ENCODE data around the gene BRMS1. TPM values are rescaled to one million over a fixed set of nuclear protein-coding genes. Genes with fewer than 3 reads are reported as not detected.

The BRMS1 gene
- total RNA-seq, 1 experiment from 2014 or later = 93.5 TPM

DNA sequence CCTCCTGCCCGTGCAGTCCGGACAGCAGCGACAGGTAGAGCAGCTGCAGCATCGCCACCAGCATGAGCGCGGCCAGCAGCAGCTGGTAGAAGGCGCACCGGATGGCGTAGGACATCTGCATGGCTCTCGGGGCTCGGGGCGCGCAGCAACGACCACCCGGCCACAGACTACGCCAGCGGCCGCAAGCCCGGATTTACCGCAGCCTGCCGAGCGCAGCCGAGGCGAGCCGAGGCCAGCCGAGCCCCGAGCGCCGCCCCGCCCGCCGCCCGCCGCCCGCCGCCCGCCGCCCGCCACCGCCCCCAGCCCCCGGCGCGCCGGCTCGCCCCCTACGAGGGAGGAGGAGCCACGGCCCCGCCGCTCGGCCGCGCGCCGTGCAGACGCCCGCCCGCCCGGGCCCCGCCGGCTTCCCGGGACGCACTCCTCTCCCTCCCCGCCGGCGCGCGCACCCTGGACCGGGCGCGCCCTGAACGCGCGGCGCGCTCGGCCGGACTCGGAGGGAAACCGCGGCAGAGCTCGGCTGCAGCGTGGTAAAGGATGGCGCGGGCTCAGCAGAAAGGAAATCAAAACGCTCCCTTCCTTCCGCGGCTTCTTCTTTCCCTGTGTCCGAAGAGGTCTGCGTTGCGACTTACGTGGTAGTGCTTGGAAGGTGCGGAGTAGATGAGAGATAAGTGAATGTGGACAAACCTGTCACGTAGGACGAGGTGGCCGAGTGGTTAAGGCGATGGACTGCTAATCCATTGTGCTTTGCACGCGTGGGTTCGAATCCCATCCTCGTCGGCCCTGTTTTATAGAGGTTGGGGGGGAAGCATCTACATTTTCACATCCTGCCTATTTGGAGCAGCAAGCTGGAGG is 2.7 kb upstream of the BRMS1 start, which contains the start of gene B4GAT1:
Gene B4GAT1 (minus strand): TSS at position 205 of the 852 bp plus-strand sequence. CDS start 84 bp downstream, at position 121.
- Histone ChIP-seq H3K4me1 (ENCODE audit: insufficient read depth, low read length, poor library complexity, severe bottlenecking) (peaks cover 32% of the 10 kb centered on the region), H3K4me3 (ENCODE audit: low read depth, low read length, poor library complexity, severe bottlenecking) (peak within 1 kb of the TSS; percentile 78), H3K27ac (ENCODE audit: low read depth, low read length, poor library complexity, severe bottlenecking) (peak within 1 kb of the TSS; percentile 87), H3K9me3 (ENCODE audit: low read depth, low read length, poor library complexity, severe bottlenecking) (no peaks in the 10 kb centered on the region), H3K36me3 (ENCODE audit: insufficient read depth, low read length, poor library complexity, severe bottlenecking) (no peaks in the 10 kb centered on the region), H3K27me3 (replicated peaks; ENCODE audit: insufficient read depth, low read depth, low read length, poor library complexity) (no peaks in the 10 kb centered on the region)
- ChIA-PET CTCF (interaction anchor here (0.5 to 1.4 kb wide), 3 partner anchors 16 to 989 kb away, joined by 5 to 10 read pairs (median 7); no protein-coding TSS in a partner anchor), POLR2A (ENCODE audit: low non-redundant PET) (interaction anchor here (0.6 to 0.7 kb wide), 2 partner anchors 190 to 359 kb away, joined by 3 read pairs; no protein-coding TSS in a partner anchor)
- intact Hi-C loops (cut with micrococcal nuclease; ENCODE audit: unreplicated experiment) = no loop called here
- no TSS peak for BruUV-seq (replicated peaks)
- no peak for TF ChIP-seq EZH2 (IDR thresholded peaks at IDR 0.05; ENCODE audit: borderline replicate concordance, low read depth, low read length, poor library complexity, severe bottlenecking)
- TF ChIP-seq, protein P1, sequence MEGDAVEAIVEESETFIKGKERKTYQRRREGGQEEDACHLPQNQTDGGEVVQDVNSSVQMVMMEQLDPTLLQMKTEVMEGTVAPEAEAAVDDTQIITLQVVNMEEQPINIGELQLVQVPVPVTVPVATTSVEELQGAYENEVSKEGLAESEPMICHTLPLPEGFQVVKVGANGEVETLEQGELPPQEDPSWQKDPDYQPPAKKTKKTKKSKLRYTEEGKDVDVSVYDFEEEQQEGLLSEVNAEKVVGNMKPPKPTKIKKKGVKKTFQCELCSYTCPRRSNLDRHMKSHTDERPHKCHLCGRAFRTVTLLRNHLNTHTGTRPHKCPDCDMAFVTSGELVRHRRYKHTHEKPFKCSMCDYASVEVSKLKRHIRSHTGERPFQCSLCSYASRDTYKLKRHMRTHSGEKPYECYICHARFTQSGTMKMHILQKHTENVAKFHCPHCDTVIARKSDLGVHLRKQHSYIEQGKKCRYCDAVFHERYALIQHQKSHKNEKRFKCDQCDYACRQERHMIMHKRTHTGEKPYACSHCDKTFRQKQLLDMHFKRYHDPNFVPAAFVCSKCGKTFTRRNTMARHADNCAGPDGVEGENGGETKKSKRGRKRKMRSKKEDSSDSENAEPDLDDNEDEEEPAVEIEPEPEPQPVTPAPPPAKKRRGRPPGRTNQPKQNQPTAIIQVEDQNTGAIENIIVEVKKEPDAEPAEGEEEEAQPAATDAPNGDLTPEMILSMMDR (conservative IDR thresholded peaks at IDR 0.05; ENCODE audit: low read depth, low read length) = no peak
- peak; percentile 97 for DNase-seq (ENCODE audit: low spot score)

DNA sequence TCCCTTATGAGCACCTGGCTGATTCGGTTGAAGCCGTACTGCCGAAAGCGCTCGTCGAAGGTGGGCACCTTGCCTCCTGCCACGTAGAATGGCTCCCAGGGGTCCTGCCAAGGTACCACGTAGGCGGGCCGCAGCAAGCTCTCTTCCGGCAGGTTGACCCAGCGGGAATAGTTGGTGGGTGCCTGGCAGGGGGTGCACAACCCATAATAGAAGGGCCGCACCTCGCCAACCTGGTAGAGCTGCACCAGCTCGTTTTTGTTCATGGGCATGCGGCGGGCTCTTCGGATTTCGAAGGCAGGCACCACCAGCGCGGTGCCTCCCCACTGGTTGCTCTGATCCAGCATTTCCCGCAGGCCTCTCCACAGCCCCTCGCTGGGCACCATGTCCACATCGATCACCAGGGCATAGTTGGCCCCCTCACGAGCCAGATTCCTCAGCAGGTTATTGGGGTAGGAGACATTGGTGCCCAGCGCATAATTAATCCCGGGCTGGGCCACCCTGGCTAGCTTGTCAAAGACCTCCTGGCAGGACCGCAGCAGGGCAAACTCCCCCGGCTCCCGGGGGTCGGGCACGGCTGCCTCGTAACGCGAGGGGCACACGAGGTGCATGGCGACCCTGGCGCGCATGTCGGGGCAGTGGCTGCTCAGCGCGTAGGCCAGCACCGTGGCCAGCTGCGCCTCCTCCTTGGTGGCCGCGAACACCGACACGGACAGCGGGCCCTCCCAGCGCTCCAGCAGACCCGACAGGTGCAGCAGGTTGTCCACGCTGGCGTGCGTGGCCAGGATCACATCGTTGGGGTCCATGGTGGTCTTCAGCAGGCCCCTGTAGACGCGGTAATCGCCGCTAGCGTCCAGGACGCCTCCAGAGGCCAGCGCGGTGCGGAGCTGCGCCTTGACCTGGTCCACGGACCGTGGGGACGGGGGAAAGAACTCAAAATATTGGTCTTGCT is 1.8 kb upstream of the BRMS1 start:
- Histone ChIP-seq H3K4me3 (ENCODE audit: low read depth, low read length, poor library complexity, severe bottlenecking) (peak overlapping the region; percentile 78), H3K4me1 (ENCODE audit: insufficient read depth, low read length, poor library complexity, severe bottlenecking) (peaks cover 32% of the 10 kb centered on the region), H3K27ac (ENCODE audit: low read depth, low read length, poor library complexity, severe bottlenecking) (peak overlapping the region; percentile 87), H3K27me3 (replicated peaks; ENCODE audit: insufficient read depth, low read depth, low read length, poor library complexity) (no peaks in the 10 kb centered on the region), H3K36me3 (ENCODE audit: insufficient read depth, low read length, poor library complexity, severe bottlenecking) (peaks cover 3% of the 10 kb centered on the region), H3K9me3 (ENCODE audit: low read depth, low read length, poor library complexity, severe bottlenecking) (no peaks in the 10 kb centered on the region)
- no peak for TF ChIP-seq EZH2 (IDR thresholded peaks at IDR 0.05; ENCODE audit: borderline replicate concordance, low read depth, low read length, poor library complexity, severe bottlenecking)
- TF ChIP-seq, protein P1 (conservative IDR thresholded peaks at IDR 0.05; ENCODE audit: low read depth, low read length) = no peak
- no TSS peak for BruUV-seq (replicated peaks)
- intact Hi-C loops (cut with micrococcal nuclease; ENCODE audit: unreplicated experiment) = no loop called here
- no peak for DNase-seq (ENCODE audit: low spot score)
- CTCF ChIA-PET = interaction anchor here (0.5 to 1.4 kb wide), 2 partner anchors 39 to 988 kb away, joined by 7 to 10 read pairs; no protein-coding TSS in a partner anchor
- POLR2A ChIA-PET (ENCODE audit: low non-redundant PET) = no interaction called here

DNA sequence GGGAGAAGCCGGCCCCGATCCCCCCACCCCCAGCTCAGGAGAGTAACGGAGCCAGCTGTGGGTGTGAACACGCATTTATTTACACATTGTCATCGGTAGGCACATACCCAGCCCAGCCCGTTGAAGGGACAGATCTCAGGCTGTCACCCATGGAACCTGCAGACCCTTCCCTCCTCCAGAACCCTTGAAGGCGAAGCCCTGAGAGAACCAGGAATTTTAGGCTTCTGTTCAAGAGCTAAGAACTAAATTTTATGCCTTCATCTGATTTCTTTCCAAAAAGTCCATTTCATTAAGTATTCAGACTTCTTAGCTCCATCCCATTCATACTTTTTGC is 379 bp upstream of the BRMS1 start:
- CTCF ChIA-PET = interaction anchor here (0.5 to 0.6 kb wide), 2 partner anchors 48 to 708 kb away, joined by 3 to 4 read pairs; partner anchors contain the start of gene SIPA1
- POLR2A ChIA-PET (ENCODE audit: low non-redundant PET) = no interaction called here
- DNase-seq (ENCODE audit: low spot score) = no peak
- no TSS peak for BruUV-seq (replicated peaks)
- intact Hi-C loops (cut with micrococcal nuclease; ENCODE audit: unreplicated experiment) = loop anchor here (2.0 kb wide), 1 partner anchor 32 kb away; no protein-coding TSS in a partner anchor
- Histone ChIP-seq H3K27ac (ENCODE audit: low read depth, low read length, poor library complexity, severe bottlenecking) (peak overlapping the region; percentile 87), H3K36me3 (ENCODE audit: insufficient read depth, low read length, poor library complexity, severe bottlenecking) (peaks cover 9% of the 10 kb centered on the region), H3K4me3 (ENCODE audit: low read depth, low read length, poor library complexity, severe bottlenecking) (peak overlapping the region; percentile 78), H3K4me1 (ENCODE audit: insufficient read depth, low read length, poor library complexity, severe bottlenecking) (peaks cover 32% of the 10 kb centered on the region), H3K9me3 (ENCODE audit: low read depth, low read length, poor library complexity, severe bottlenecking) (no peaks in the 10 kb centered on the region), H3K27me3 (replicated peaks; ENCODE audit: insufficient read depth, low read depth, low read length, poor library complexity) (no peaks in the 10 kb centered on the region)
- TF ChIP-seq, protein P1 (conservative IDR thresholded peaks at IDR 0.05; ENCODE audit: low read depth, low read length) = no peak
- TF ChIP-seq EZH2 (IDR thresholded peaks at IDR 0.05; ENCODE audit: borderline replicate concordance, low read depth, low read length, poor library complexity, severe bottlenecking) = no peak
